LNCAP (cell line): ENCODE results near the gene CUX1.

Source experiments
- CTCF ChIP-seq: fragments of 450-650 bp; IDR thresholded peaks from 2 replicates; pipeline ENCODE4 v1.5.1; 2017; ENCODE audit warnings: mild to moderate bottlenecking

Gene CUX1

GRCh38 chr7:101950450-101951119 is 133.2 kb downstream of the CUX1 start:
- no peak for TF ChIP-seq CTCF

- TF ChIP-seq CTCF: no peak
Measured at GRCh38 chr7:101951757-101952156, 134.3 kb downstream of the CUX1 start.

DNA sequence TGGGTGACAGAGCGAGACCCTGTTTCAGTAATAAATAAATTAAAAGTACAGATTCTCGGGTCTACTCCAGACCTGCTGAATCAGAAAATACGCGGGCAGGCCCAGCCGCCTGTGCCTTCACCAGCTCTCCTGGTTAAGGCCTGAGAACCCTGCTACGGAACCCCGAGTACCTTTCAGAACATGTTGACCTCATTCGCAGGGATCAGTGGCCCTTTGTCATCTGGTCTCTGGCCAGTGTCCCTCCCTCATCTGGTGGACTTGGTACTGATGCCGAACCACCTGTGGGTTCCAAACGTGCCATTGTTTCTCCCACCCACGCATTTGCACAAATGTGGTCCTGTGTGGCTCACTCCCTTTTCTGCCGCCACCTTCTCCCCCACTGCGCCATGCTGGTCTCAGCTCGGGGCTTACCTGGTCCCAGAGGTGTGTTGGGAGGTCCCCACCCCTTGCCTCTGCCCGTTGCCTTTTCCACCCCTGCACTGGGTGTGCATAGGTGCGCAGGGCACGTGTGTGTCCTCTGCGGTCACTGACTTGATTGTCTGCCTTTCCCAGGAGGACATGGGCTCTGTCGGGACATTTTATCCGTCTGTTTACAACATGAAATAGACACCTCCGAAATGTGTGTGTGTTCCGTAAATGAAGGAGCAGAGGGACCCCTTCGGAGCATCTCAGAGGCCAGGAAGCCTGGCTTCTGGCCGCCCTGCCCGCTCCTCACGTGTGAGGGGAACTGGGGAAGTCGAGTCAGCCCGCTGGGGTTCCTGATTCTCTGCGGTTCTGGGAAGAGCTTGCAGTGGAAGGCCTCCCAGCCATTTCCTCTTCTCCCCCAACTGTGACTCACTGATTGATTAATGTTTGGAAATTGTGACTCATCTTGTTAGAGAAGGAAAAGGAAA is 135.2 kb downstream of the CUX1 start:
- TF ChIP-seq CTCF: no peak

- TF ChIP-seq CTCF: no peak
Measured at GRCh38 chr7:101953248-101953819, 135.9 kb downstream of the CUX1 start.

DNA sequence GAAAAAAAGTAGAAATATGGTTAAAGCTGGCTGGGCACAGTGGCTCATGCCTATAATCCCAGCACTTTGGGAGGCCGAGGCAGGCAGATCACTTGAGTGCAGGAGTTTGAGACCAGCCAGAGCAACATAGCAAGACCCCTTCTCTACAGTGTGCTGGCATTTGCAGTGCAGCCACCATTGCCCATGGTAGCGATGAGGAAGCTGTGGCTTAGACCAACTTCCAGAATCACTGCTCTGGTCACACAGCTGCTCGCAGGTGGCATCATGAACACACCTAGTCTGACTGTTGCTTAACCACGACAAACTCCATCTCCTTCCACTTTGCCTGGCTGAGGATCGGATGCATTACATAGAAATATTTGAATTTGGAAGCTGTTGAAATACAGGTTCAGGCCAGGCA is 137.1 kb downstream of the CUX1 start:
- TF ChIP-seq CTCF: no peak

GRCh38 chr7:101956130-101956529 is 138.7 kb downstream of the CUX1 start:
- TF ChIP-seq CTCF: no peak

GRCh38 chr7:101957744-101958525 is 140.5 kb downstream of the CUX1 start:
- TF ChIP-seq CTCF: no peak
